HG03432 (cell line): ENCODE data around the gene NUTF2.
"Not testable (repeated sequence)": the region's sequence is repeated elsewhere in the genome, so short reads cannot be mapped to it uniquely, and the experiment has no call there.

Experiments
- ATAC-seq: cut with Tn5 transposase; IDR thresholded peaks from one replicate; pipeline ENCODE4 v1.9.1; 2021; ENCODE audit warnings: mild to moderate bottlenecking, moderate library complexity; ENCODE audit not compliant: unreplicated experiment

NUTF2 gene

DNA sequence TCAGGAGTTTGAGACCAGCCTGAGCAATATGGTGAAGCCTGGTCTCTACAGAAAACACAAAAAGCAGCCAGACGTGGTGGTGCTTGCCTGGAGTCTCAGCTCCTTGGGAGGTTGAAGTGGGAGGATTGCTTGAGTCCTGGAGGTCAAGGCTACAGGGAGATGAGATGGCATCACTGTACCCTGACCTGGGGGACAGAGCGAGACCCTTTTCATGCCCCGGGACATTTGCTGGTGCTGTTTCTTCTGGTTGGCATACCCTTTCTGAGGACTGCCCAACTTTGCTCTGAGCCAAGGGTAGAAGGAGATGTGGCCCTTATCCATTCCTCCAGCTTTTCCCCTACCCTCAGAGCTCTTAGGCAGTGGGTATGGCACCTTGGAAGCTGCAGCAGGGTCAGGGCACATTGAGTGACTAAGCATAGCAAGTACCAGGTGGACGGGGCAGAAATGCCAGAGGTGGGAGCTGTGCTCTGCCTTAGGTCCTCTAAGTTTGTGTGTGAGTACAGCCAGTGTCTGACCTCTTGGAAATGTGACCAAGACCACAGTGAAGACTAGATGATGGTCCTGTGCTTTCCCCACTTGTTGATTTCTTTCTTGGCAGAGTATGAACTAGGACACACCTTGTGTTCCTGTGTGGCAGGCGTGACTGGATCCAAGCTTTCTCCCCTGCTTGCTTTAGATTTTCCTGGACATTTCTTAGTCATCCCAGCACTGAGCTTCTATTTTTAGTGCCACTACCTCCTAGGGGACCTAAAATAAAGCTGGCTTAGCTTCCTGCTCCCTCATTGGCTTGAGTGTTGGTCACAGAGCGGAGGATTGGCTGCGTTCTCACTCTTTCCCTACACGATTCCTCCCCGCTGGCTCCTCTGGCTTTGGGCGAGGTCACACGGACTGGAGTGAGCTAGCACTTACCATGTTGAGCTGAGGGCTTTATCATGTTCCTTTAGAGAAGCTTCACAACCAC lies 16.2 kb downstream of the NUTF2 start:
- ATAC-seq, result no peak

DNA sequence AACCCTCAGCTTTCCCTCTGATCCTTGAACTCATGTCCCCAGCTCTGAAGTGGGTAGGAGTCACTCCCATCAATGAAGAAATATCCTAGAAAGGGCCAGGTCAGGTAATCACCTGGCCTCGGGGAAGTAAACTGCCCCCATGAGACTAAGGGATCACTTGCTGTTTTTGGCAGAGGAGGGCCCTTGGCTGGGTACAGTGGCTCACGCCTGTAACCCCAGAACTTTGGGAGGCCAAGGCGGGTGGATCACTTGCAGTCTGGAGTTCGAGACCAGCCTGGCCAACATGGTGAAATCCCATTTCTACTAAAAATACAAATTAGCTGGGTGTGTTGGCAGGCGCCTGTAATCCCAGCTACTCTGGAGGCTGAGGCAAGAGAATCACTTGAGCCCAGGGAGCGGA lies 17.3 kb downstream of the NUTF2 start:
- ATAC-seq, result not testable (repeated sequence)

- ATAC-seq, result no peak
Measured at GRCh38 chr16:67864594-67864993, 17.9 kb downstream of the NUTF2 start.

DNA sequence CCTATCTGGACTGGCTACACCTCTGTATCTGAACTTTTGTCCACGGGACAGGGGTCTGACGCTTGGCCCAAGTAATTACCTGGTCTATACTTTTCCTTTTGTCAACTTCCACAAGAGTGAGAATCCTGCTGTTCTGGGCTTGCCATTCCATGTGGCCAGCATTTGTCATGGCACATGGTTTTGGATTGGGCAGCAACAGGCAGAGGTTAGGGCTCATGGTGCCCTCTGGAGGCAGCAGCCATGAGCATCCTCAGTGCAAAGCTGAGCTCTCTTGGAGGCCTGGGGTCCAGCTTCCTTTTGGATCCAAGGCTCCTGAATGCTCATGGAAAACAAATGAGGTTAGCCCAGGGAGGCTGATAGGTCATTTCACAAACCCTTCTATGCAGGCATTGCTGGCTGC lies 18.6 kb downstream of the NUTF2 start:
- no peak for ATAC-seq

DNA sequence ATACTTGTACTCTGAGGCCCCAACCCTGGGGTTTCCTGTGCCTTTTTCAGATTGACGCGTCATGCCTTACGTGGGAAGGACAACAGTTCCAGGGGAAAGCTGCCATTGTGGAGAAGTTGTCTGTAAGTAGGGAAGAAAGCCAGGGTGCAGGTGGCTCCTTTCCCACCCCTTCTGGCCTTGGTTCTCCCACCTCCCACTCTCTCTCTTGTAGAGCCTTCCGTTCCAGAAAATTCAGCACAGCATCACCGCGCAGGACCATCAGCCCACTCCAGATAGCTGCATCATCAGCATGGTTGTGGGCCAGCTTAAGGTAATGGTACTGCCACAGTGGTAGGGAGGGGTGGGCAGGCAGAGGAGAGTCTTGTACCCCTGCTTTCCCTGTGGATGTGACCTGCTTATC lies 21.6 kb downstream of the NUTF2 start:
- ATAC-seq, result no peak

GRCh38 chr16:67869653-67870052 lies 22.9 kb downstream of the NUTF2 start:
- no peak for ATAC-seq

- ATAC-seq, result no peak
Measured at GRCh38 chr16:67871256-67871655, 24.5 kb downstream of the NUTF2 start.

DNA sequence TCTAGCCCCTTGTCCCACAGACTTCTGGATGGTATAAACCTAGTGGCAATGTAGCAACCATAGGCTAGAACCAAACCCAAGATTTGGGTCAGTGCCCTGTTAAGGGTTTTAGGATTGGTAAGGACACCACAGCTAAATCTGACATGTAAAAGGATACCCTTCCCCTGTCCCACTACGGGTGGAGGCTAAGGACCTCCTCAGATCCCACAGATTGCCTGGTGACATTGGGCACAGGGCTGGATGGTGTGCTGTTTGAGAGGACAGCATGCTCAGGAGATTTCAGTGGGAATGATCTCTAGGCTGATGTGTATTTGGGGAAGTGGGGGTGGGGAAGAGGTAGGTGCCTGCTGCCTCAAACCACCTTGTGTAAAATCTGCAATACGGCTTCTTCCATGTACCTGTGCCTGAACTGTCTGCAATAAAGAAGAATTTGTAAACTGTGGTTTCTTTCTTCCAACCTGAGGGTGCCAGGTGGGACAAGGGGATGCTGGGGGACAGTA lies 25.4 kb downstream of the NUTF2 start:
- no peak for ATAC-seq

GRCh38 chr16:67872631-67873434 lies 26.1 kb downstream of the NUTF2 start, which contains the start of gene EDC4:
Gene EDC4, plus strand, starts transcription at chr16:67873052. Its CDS starts 210 bp downstream, at chr16:67873262.
- ATAC-seq, result peak; percentile 78

- peak; percentile 32 for ATAC-seq
Measured at GRCh38 chr16:67873435-67874370, 27.0 kb downstream of the NUTF2 start.

- no peak for ATAC-seq
Measured at GRCh38 chr16:67874372-67874771, 27.6 kb downstream of the NUTF2 start.

- ATAC-seq, result no peak
Measured at GRCh38 chr16:67877064-67877463, 30.3 kb downstream of the NUTF2 start.

DNA sequence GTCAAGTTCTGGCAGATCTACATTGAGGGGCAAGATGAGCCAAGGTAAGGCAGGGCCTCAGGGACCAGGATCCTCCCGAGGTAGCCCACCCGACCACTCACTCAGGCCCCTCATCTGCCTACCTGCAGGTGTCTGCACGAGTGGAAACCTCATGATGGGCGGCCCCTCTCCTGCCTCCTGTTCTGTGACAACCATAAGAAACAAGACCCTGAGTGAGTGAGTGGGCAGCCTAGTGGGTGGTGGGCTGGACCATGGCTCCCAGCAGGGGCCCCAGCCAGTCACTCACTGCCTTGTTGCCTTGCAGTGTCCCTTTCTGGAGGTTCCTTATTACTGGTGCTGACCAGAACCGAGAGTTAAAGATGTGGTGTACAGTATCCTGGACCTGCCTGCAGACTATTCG lies 31.5 kb downstream of the NUTF2 start:
- no peak for ATAC-seq

DNA sequence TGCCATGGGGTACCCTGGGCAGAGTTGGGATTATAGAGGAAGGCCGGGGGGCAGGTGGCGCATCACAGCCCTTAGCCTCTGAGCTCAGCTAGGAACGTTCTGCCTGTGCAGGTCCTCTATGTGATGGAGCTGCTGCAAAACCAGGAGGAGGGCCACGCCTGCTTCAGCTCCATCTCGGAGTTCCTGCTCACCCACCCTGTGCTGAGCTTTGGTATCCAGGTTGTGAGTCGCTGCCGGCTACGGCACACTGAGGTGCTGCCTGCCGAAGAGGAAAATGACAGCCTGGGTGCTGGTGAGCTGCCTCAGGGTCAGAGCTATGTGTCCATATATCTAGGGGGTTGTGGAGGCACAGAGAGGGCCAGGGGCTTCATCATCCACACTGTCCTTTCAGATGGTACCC lies 32.1 kb downstream of the NUTF2 start:
- no peak for ATAC-seq

GRCh38 chr16:67879462-67879861 lies 32.7 kb downstream of the NUTF2 start:
- no peak for ATAC-seq

DNA sequence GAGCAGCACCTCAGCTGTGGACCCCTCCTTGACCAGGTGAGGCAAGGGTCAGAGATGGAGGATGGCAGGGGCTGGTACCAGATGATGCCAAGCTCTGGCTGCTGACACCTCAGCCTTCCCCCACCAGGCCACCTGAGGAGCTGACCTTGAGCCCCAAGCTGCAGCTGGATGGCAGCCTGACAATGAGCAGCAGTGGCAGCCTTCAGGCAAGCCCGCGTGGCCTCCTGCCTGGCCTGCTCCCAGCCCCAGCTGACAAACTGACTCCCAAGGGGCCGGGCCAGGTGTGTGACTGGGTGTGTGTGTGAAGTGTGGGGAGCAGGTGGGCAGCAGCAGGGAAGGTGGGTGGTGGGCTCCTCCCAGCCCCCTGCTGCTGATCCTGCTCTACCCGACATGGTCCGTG lies 33.2 kb downstream of the NUTF2 start:
- no peak for ATAC-seq

DNA sequence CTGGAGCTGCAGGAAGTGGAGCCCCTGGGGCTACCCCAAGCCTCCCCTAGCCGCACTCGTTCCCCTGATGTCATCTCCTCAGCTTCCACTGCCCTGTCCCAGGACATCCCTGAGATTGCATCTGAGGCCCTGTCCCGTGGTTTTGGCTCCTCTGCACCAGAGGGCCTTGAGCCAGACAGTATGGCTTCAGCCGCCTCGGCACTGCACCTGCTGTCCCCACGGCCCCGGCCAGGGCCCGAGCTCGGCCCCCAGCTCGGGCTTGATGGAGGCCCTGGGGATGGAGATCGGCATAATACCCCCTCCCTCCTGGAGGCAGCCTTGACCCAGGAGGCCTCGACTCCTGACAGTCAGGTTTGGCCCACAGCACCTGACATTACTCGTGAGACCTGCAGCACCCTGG lies 33.9 kb downstream of the NUTF2 start:
- ATAC-seq, result no peak

GRCh38 chr16:67881621-67882161 lies 35.0 kb downstream of the NUTF2 start:
- no peak for ATAC-seq

DNA sequence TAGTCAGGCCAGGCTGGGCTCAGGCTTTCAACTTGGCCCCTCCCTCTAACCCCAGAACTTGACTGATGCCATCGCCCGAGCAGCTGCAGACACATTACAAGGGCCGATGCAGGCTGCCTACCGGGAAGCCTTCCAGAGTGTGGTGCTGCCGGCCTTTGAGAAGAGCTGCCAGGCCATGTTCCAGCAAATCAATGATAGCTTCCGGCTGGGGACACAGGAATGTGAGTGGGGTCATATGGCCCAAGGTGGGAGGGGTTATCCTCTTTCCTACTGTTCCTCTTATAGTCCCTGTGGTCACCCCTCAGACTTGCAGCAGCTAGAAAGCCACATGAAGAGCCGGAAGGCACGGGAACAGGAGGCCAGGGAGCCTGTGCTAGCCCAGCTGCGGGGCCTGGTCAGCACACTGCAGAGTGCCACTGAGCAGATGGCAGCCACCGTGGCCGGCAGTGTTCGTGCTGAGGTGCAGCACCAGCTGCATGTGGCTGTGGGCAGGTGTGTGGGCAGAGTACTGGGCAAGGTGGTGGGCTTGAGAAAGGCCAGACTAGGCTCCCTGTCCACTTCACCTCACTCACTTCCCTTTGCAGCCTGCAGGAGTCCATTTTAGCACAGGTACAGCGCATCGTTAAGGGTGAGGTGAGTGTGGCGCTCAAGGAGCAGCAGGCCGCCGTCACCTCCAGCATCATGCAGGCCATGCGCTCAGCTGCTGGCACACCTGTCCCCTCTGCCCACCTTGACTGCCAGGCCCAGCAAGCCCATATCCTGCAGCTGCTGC lies 35.8 kb downstream of the NUTF2 start:
- ATAC-seq, result no peak
